ENCODE data around the gene SV2C.

The SV2C gene

DNA sequence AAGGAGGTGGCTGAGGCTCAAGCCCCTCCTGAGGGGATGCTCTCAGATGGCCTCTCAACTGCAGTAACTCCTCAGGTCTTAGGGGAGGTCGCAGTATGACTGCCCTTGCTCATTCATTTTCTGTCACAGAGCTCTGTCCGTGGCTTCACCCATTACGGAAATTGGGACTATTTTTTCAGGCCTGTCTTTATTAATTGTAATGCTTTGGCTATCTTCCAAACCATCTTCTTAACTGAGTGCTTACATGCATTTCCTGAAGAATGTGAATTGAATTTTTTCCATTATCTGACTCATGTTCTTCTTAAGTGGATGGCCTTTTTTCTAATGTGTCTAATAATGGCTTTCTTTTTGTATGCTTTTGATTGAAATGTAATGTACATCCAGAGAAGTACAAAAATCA is 36.4 kb upstream of the SV2C start:
- Histone ChIP-seq H3K4me2 (ENCODE audit: low read length) (no peak overlapping the region), H3K4me3 (ENCODE audit: low read depth, low read length) (no peak overlapping the region), H3K27me3 (ENCODE audit: control insufficient read depth, insufficient read depth, low read length) (no peaks in the 10 kb centered on the region), H3K9me3 (ENCODE audit: control insufficient read depth, low read length) (no peaks in the 10 kb centered on the region), H3K4me1 (no peaks in the 10 kb centered on the region), H2AFZ (no peak overlapping the region), H3K36me3 (ENCODE audit: control insufficient read depth, insufficient read depth, low read length) (no peaks in the 10 kb centered on the region), H3K27ac (no peak overlapping the region), H3K79me2 (no peaks in the 10 kb centered on the region), H3K9ac (no peak overlapping the region)
- TF ChIP-seq, protein P1, sequence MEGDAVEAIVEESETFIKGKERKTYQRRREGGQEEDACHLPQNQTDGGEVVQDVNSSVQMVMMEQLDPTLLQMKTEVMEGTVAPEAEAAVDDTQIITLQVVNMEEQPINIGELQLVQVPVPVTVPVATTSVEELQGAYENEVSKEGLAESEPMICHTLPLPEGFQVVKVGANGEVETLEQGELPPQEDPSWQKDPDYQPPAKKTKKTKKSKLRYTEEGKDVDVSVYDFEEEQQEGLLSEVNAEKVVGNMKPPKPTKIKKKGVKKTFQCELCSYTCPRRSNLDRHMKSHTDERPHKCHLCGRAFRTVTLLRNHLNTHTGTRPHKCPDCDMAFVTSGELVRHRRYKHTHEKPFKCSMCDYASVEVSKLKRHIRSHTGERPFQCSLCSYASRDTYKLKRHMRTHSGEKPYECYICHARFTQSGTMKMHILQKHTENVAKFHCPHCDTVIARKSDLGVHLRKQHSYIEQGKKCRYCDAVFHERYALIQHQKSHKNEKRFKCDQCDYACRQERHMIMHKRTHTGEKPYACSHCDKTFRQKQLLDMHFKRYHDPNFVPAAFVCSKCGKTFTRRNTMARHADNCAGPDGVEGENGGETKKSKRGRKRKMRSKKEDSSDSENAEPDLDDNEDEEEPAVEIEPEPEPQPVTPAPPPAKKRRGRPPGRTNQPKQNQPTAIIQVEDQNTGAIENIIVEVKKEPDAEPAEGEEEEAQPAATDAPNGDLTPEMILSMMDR (IDR thresholded peaks at IDR 0.05) = no peak

DNA sequence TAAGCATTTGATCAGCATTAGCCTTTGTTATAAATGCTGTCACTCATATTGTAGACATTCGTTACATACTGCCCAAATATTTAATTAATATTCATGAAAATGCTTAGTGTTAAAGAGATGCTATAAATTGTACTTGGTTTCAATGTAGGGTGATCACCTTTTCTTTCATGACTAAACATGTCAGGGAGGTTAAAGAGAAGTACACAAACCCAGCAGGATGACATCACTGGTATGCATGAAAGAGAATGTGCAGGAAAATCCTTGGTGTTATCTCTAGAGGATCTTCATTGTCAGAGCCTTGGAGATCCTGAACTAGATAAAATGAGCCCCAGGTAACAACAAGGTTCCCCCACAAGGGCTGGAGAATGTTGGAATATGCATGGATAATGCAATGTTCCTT is 33.0 kb upstream of the SV2C start:
- Histone ChIP-seq H3K9ac (no peak overlapping the region), H3K9me3 (ENCODE audit: control insufficient read depth, low read length) (no peaks in the 10 kb centered on the region), H3K4me2 (ENCODE audit: low read length) (no peak overlapping the region), H3K4me1 (no peaks in the 10 kb centered on the region), H3K36me3 (ENCODE audit: control insufficient read depth, insufficient read depth, low read length) (no peaks in the 10 kb centered on the region), H3K27ac (no peak overlapping the region), H3K79me2 (no peaks in the 10 kb centered on the region), H3K27me3 (ENCODE audit: control insufficient read depth, insufficient read depth, low read length) (no peaks in the 10 kb centered on the region), H2AFZ (no peak overlapping the region), H3K4me3 (ENCODE audit: low read depth, low read length) (no peak overlapping the region)
- TF ChIP-seq, protein P1 (IDR thresholded peaks at IDR 0.05) = no peak

DNA sequence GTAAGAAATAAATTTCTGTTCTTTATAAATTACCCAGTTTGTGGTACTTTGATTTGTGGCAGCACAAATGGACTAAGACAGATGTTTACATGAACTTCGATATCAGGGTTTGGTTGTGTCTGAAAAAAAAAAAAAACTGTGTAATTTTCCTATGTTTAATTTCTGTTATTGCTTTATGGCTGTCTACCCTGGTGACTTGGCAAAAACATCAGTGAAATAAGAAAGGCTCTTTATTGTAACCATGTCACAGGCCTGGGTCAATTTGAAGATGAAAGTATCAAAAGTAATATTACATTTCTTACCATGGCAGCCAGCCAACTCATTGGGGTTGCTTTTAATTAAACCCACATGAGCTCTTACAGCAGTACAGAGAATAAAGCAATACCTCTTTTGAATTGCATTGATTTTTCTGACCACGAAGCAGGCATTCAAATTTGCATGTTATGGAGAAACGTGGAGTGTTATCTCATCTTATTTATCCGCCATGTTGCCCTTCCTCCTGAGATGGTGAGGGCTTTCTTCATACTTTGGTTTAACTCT is 20.6 kb upstream of the SV2C start:
- H3K4me2 ChIP-seq (ENCODE audit: low read length) = no peak overlapping the region
- TF ChIP-seq, protein P1 (IDR thresholded peaks at IDR 0.05) = no peak
- H3K27ac ChIP-seq = no peak overlapping the region
- H2AFZ ChIP-seq = no peak overlapping the region
- no peaks in the 10 kb centered on the region for H3K36me3 ChIP-seq (ENCODE audit: control insufficient read depth, insufficient read depth, low read length)
- H3K4me1 ChIP-seq = no peaks in the 10 kb centered on the region
- no peaks in the 10 kb centered on the region for H3K79me2 ChIP-seq
- no peak overlapping the region for H3K4me3 ChIP-seq (ENCODE audit: low read depth, low read length)
- H3K9ac ChIP-seq = no peak overlapping the region
- no peaks in the 10 kb centered on the region for H3K9me3 ChIP-seq (ENCODE audit: control insufficient read depth, low read length)
- no peaks in the 10 kb centered on the region for H3K27me3 ChIP-seq (ENCODE audit: control insufficient read depth, insufficient read depth, low read length)

- no peak overlapping the region for H3K4me2 ChIP-seq (ENCODE audit: low read length)
- no peak overlapping the region for H2AFZ ChIP-seq
- no peaks in the 10 kb centered on the region for H3K9me3 ChIP-seq (ENCODE audit: control insufficient read depth, low read length)
- no peaks in the 10 kb centered on the region for H3K36me3 ChIP-seq (ENCODE audit: control insufficient read depth, insufficient read depth, low read length)
- H3K79me2 ChIP-seq = no peaks in the 10 kb centered on the region
- H3K27me3 ChIP-seq (ENCODE audit: control insufficient read depth, insufficient read depth, low read length) = no peaks in the 10 kb centered on the region
- H3K4me1 ChIP-seq = no peaks in the 10 kb centered on the region
- no peak overlapping the region for H3K9ac ChIP-seq
- H3K4me3 ChIP-seq (ENCODE audit: low read depth, low read length) = no peak overlapping the region
- no peak overlapping the region for H3K27ac ChIP-seq
- TF ChIP-seq, protein P1 (IDR thresholded peaks at IDR 0.05) = no peak
Measured at GRCh38 chr5:76065258-76065657, 17.9 kb upstream of the SV2C start.

GRCh38 chr5:76069061-76069735 is 14.0 kb upstream of the SV2C start:
- H3K36me3 ChIP-seq (ENCODE audit: control insufficient read depth, insufficient read depth, low read length) = no peaks in the 10 kb centered on the region
- H3K4me3 ChIP-seq (ENCODE audit: low read depth, low read length) = no peak overlapping the region
- H3K27ac ChIP-seq = no peak overlapping the region
- H3K4me1 ChIP-seq = no peaks in the 10 kb centered on the region
- no peaks in the 10 kb centered on the region for H3K27me3 ChIP-seq (ENCODE audit: control insufficient read depth, insufficient read depth, low read length)
- H3K9ac ChIP-seq = no peak overlapping the region
- no peak overlapping the region for H2AFZ ChIP-seq
- H3K9me3 ChIP-seq (ENCODE audit: control insufficient read depth, low read length) = no peaks in the 10 kb centered on the region
- TF ChIP-seq, protein P1 (IDR thresholded peaks at IDR 0.05) = no peak
- no peak overlapping the region for H3K4me2 ChIP-seq (ENCODE audit: low read length)
- H3K79me2 ChIP-seq = no peaks in the 10 kb centered on the region
